GM18907 (cell line): Measurements from ENCODE around the gene CREB5.

Experiments used
- ATAC-seq: cut with Tn5 transposase; IDR thresholded peaks from one replicate; pipeline ENCODE4 v1.9.1; 2021; ENCODE audit warnings: mild to moderate bottlenecking, moderate library complexity; ENCODE audit not compliant: unreplicated experiment

CREB5 gene

DNA sequence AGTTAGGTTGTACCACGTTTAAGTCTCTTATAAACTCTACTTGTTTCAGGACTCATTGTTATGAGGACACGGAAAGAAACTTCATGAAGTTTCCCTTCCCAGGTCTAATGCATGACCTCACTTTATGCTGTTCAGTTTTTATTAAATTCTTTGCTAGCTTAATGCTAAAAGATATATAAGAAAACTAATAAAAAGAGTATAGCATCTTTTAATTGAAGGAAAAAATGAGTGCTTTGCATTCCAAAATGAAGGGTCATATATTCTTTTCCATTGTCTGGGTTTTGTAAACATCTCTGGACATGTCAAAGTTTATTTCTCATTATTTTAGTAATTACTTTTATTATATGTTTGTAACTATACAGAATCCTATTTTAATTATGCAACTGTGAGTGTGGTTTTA is 255.8 kb downstream of the CREB5 start:
- no peak for ATAC-seq

DNA sequence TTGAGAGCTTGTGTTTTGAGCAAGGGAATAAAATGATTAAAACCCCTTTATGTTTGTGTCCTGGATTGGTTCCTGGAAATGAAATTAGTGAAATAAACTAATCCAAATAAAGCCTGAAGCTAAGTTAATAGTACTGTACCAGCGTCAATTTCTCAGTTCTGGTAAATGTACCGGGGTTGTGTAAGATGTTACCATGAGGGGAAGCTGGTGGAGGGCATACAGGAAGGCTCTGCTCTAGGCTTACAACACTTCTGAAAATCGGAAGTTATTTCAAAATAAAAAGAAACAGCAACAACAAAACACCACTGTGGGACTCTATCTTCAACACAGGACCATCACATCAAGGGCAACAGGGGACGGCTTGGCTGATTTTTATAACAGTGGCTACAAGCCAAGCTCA is 257.0 kb downstream of the CREB5 start:
- no peak for ATAC-seq

DNA sequence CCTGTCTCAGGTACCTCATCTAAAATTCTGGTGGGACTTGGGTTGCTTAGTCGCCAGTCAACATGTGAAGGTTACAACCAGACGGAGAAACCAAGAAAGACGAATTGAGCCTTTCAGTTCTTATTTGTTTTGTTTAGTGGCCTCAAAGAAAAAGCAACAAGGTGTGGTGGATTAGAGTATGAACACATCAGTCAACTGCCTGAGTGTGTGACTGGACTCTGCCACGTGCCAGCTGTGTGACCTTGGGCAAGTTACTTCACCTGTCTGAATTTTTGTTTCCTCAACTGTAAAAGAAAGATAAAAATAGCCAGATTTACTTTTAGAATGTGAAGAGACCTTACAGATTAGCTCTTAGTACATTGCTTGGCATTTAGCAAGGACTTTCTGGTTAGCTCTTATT is 259.2 kb downstream of the CREB5 start:
- no peak for ATAC-seq

DNA sequence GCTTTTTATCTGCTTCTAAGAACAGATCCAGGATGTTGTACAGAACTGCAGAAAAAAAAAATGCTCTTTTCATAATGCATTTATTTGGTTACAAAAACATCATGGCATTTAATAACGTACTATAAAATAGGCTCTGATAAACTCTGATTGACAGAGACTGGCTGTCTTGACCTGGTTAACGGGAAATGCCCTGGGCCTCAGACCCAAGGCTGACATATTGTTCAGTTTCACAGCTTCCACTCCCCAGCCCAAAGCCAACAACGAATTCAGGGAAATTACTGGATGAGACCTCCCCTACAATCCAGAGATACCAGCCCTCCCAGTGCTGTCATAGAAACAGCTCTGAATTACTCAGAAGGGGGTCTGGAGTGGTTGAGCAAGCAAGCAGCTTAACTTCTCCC is 260.1 kb downstream of the CREB5 start:
- ATAC-seq, result no peak

DNA sequence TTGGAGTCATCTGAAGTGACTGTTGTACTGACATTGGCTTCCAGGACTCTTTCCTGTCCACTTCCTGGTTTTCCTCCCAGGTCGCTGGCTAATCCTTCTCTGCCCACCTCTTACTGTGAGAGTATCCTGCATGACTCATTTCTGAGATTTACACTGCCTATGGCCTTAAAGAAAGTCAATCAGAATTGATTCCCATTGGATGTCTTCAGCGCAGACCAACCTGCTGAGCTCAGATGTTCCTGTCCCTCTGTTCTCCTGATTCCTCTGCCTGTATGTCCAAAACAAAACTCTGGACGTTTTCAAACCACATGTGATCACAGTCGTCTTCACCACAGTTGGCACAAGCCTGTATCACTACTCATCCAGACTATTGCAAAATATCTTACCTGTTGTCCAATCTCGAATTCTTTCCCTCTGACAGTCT is 262.1 kb downstream of the CREB5 start:
- ATAC-seq, result no peak

DNA sequence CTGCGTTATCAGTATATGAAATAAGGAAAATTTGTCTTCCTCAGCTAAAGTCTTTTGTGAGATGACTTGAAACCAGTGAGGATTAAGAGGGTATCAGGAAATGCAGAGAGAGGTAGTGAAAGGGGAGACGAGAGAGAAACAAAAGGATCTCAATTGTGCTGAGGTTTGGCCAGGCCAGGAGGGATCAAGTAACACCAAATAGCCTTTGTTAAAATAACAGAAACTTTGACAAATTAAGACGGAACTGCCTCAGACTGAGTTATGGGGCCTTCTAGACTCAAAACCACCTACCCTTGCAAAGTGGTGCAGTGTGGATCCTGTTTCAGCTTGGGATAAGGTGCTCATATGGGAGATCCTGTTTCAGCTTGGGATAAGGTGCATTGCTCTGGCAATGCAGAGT is 263.1 kb downstream of the CREB5 start:
- no peak for ATAC-seq

DNA sequence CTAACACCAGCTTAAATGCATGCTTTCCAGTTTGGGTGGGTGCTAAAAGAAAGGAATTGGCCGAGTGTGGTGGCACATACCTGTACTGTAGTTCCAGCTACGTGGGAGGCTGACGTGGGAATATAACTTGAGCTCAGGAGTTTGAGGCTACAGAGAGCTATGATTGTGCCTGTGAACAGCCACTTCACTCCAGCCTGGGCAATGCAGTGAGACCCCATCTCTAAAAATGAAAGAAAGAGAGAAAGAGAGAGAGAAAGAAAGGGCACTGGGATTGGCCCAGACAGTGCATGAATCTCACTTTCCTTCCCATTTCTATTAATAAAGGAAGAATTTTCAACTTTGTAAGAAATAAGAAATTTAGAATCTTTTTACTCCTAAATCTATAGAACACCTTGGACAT is 265.4 kb downstream of the CREB5 start:
- ATAC-seq, result no peak

DNA sequence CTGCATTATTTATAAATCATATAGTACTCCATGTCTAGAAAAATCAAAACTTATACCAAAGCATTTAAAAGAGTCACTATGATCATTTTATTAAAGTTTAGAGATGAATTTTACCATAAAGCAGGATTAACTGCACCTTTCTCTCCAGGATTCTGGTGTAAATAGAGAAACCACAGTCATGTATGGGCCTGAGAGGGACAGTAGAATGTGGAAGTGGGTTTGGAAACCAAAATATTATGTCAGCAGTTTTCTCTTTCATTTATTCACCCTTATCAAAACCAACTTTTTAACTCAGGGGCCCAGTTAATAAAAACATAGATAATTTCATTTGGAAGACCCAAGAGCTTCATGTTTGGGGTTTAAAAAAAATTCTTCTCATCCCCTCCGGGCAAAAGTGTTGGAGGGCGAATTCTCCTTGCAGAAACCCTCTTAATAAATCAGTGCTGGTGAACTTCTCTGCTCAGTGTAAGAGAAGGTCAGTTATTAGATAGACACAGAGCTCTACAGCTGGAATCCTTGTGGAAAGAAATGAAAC is 266.2 kb downstream of the CREB5 start:
- no peak for ATAC-seq

DNA sequence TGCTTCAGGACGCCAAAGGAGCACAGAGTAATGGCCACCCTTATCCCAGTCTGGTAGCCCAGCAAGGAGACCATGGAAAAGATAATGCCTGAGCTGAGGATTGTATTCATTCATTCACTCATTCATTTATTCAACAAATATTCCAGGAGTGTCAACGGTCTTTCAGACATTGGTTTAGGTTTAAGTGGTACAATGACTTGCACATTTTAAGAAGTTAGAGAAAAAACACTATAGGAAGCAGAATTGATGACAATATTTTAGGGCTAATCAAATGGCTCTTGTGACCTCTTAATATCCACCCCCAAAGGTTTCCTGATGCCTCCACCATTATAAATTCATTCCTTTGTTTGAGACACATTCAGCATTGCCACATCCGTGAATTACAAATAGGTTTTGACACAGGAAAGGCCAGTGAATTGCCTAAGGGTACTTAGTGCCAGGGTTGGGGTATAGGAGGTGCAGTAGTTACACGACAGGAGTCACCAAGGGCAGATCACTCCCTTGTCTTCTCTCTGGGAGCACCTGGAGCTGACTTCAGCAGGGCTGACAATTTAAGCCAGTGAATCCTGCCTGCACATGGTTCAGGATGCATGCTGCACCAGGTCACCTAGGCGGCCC is 269.5 kb downstream of the CREB5 start:
- ATAC-seq, result no peak

DNA sequence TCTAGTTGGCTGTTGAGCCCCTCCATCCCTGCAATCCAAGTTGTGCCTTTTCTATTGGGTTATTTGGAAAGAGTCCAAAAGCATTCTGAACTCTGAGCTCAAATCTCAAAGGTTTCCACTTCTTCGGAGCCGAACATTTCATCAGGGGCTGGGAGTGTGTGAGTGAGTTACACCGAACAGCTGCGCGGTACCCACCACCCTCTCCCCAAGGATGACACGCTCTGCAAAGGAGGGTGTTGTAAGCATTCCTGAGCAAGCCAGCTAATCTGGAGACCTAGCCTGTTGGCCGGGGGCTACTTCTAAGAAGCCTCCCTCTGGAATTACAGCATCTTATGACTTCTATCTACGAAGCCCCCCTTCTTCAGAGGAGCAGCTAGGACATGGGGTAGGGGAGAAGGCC is 270.5 kb downstream of the CREB5 start:
- no peak for ATAC-seq

DNA sequence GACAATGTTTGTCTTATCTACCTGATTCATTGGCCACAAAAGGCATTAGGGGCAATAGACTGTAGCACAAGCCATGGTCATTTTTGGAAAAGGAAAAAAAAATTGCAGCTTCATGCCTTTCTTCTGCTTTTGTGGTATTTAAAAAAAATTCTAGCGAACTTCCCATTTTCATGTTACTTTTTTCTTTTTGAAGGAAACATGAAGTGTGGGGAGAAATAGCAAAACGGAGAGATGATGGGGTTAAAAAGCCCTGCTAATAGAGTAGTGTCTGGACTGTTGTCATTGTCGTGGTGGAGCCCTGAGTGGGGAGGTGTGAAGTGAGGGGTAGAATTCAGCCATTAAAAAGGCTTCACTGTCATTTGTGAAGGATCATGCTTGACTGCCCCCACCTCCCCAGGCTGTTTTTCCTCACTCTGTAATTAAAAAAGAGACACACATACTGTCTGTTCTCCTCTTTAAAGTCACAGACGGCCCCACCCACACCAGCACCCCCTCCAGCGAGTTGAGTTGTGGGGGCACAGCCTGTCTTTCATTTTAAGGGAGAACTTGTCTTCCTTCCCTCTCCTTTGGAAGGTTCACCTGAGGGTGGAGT is 272.4 kb downstream of the CREB5 start:
- no peak for ATAC-seq

DNA sequence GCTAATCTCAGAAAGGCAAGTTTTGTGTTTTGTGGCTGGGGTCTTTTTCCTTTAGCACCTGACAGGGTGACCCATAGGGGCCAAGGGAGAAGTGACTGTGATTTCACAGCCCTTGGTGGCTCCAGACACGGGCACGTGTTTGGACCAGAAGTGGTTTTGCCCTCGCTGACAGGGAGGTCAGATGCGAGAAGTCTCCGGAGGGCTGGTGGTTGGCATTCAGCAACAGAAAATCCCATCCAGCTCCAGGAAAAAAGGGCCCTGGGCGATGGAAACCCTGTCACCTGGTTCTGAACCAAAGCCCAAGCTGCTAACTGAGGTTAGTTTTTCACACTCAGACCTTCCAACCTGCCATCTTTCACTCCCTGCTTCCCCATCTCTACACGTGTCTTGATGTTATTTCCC is 272.9 kb downstream of the CREB5 start:
- no peak for ATAC-seq

DNA sequence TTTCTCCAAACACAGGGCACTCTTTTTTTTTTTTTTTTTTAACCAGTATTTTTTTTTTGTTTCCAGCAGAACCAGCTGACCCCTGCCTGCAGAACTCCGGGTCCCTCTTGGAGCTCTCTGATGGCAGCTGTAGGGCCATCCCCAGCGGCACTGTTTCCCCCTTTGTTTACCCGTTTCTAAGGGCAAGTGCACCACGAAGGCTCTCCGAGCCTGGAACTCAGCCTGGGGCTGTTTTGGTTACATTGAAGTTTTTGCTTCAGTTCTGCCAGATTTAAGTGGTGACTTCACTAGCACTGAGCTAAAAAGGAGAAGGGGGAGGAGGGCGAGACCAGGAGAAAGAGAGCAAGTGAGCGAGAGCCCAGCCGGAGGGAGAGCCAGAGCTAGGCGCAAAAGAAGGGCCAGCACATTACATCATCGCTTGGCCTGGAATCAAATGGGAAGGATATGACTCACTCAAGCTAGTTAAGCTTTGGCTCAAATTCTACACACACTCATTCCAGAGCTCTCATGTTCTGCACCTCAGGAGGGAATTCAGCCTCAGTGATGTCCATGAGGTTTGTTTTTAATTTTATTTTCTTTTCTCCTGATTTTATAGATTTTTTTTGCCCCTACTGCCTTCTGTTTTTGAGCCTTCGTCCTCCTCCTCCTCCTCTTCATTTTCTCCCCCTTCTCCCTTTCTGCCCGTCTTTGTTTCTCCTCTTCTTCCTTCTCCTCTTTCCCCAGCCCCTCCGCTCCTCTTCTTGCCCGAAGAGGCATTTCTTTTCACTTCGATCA is 273.5 kb downstream of the CREB5 start:
- no peak for ATAC-seq

DNA sequence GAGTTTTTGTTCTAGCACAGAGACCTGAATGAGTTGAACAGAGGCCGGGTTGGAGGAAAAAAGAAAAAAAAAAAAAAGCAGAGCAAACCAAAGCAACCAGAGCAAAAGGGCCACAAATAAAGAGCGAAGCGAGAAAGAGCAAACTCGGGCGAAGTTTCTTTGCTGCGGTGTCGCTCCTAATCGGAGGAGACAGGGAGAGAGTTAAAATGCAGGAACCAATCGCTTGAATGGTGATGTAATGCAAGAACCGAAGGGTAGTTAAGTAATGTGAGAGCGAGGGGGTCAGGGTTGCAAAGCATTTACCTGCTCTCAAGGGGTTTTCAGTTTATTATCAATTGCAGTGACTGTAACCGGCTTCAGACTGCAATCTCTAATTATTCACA is 274.1 kb downstream of the CREB5 start:
- ATAC-seq, result no peak

DNA sequence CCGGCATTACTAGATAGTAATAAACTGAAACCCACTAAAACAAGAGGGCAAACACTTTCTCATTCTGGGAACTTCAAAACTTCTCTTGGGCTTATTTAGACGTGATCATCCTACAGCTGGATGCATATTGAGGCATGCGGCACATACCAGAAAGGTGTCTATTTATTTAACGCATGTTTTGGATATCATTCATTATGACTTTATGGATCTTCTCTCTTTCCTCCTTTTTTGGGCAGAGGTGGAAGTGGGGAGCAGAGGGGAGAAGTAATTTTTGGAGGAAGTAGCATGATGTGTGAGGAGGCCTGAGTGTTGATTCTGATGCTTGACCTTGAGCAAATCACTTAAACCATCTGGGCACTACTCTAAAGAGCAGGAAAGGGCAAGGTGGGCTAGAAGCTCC is 275.2 kb downstream of the CREB5 start:
- ATAC-seq, result no peak

DNA sequence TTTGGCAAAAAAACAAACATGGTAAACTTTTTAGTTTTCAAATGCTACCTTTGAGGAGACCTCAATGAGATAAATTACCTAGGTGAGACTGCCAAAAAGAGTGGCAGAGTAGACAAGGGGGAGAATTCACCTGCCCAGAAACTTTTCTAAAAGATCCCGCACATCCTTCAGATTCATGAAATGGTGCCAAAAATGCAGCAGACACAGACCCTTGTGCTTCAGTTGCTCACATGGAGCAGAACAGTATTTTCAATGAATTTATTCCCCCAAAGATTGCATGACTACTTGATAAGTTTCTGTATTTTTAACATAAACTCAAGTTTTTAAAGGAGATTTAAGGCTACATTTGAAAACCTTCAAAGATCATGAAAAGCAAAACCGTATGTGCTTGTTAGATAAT is 275.9 kb downstream of the CREB5 start:
- no peak for ATAC-seq

DNA sequence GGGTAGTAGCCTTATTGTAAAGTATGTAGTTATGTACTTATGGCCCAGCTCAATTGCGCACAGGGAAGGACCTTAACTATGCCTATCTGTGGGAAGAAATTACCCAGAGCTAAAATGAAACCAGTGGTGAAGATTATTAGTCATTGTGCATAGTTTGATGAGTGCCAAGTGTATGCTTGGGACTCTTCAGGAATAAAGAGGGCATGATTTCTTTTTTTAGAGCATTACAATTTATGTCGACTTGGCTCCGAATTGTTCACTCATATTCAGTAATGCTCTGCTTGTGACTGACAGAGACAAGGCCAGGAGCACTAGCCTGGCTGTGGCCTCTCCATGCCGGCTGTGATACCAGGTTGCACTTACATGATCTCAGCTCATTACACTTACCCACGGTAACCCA is 276.3 kb downstream of the CREB5 start:
- no peak for ATAC-seq

DNA sequence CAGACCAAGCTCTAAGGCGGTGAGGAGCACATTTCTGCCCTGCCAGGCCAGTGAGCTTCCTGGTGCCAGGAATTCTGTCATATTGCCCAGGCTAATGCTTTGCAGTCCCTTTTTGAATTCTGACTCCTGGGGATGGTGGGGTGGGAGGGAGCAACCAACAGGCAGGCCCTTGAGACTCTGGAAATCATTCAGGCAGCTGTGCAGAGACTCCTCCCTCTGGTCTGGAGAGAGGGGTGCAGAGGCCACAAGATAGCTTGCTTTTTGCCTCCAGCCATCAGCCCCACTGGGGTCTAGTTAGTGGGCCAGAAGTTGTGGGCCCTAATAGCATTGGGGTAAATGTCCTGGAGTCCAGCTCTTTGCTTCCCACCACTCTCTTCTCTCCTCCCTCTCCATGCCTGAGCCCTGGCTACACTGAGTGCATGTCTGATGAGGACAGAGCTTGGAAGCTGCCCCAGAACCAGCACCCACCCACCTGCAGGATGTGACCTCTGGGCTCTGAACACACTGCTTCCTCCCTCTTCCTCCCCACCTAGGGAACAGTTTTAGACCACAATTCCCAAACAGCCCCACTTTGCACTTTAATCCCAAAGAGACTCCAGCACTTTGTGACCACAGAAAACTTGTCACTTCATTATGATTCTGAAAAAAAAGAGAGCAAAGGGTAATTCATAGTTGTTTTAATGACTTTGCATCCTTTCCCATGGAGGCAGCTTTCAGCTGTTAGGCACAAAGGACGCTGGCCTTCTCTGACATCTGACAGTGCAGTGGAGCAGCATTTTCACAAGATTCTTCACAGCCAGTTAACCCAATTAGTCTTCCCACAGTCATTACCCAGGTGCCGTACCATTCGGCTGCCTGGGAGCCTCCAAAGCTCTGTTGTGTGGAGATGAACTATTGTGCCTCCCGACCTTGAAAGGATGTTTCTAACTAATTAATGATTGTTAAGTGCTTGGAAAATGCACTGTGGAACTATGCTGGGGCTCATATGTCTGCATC is 283.3 kb downstream of the CREB5 start:
- no peak for ATAC-seq

DNA sequence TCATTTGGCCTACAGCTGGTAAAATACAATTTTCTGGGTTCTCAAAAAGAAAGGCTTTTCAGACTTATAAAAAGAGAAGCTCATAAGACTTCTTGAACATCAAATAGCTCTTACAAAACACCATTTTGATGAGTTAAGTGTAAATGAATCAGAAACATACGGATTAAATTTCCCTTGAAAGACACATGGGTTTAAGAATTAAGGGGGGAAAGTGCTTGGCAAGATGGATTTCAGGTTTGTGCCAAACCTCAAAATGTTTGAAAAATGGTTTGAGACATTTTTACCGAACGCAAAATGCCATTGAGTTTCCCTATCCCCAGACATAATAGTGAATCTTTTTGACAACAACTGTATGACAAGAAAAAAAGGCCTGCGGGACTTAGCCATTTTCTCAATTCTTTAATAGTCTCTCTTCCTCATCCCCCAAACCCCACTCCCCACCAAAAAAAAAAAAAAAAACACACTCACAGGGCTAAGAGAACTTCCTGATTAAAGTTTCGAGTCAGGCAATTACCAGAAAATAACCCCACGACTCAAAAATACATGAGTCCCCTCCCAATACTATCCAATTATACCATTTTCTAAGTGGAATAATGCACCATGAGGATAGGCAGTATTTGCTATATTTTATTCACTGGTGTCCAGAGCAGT is 285.7 kb downstream of the CREB5 start:
- ATAC-seq, result no peak

DNA sequence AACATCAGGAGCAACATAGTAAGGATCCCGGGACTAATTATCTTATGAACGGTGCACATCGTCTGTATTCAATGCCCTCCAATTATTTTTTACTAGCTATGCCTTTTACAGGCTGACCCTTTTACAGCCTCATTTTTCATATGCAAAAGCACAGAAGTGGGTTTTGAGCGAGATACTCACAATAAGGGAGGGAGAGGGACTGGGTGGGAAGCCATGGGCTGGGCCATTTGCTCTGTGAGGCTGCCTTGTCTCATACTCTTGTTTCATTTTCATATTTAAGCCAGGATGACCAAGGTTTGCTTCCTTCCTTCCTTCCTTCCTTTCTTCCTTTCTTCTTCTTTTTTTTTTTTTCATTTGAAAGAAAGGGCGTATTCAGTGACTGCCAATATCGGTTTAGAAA is 286.5 kb downstream of the CREB5 start:
- no peak for ATAC-seq

DNA sequence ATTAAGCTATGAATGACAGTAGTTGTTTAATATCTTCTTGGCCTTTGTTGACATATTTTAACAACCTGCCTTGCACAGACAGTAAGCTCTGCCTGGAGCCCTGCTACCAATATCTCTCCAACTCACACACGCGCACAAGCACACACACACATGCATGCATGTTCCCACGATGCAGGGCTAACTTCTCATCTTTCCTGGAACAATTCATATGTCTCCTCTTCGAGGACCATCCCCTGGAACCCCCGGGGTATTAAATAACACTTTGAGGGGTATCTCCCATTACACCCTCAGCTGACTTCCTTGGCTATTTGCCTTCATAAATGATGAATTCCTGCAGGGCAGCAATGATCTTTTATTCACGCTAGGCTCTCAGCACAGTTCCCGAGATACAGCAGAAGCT is 287.8 kb downstream of the CREB5 start:
- ATAC-seq, result no peak
